K562 (cell line): ENCODE measurements around the gene ST3GAL5. TPM values are rescaled to one million over a fixed set of nuclear protein-coding genes. Genes with fewer than 3 reads are reported as not detected.
A peak's percentile ranks its signal among the peaks of the same experiment; 100 is the strongest.

Experiments used
- BRD9 ChIP-seq: fragments of 450-650 bp; IDR thresholded peaks from 2 replicates; pipeline ENCODE4 v1.6.1; 2018; ENCODE audit warnings: low read depth; ENCODE audit not compliant: partially characterized antibody
- CHD4 ChIP-seq: fragments of 200-600 bp; sonication (generic); IDR thresholded peaks from 3 replicates; pipeline ENCODE4 v1.6.1; 2012; ENCODE audit warnings: low read depth, mild to moderate bottlenecking, mixed read lengths, low read length, inconsistent platforms; ENCODE audit not compliant: insufficient read depth, insufficient replicate concordance, poor library complexity, severe bottlenecking
- FOSL1 ChIP-seq: fragments of 200-800 bp; sonication (Bioruptor generic); conservative IDR thresholded peaks from 2 replicates; pipeline ENCODE4 v1.6.1; 2016; ENCODE audit warnings: missing genetic modification characterization, missing compliant biosample characterization
- HDGF ChIP-seq: fragments of 450-650 bp; IDR thresholded peaks from 2 replicates; pipeline ENCODE4 v1.6.1; 2016
- KDM2B ChIP-seq: fragments of 250-450 bp; sonication (Bioruptor Pico); IDR thresholded peaks from 2 replicates; pipeline ENCODE4 v1.8.0; 2021; ENCODE audit warnings: mild to moderate bottlenecking, moderate library complexity
- MNT ChIP-seq, 2 experiments: fragments of 450-650 bp; conservative IDR thresholded peaks; 2 replicates each; pipeline ENCODE4 v1.6.1; 2017; ENCODE audit warnings: mild to moderate bottlenecking in 2 of 2, moderate library complexity in 2 of 2
- MTA2 ChIP-seq: fragments of 450-650 bp; IDR thresholded peaks from 2 replicates; pipeline ENCODE4 v1.6.1; 2016; ENCODE audit warnings: low read depth
- NCOA4 ChIP-seq: fragments of 450-650 bp; IDR thresholded peaks from 2 replicates; pipeline ENCODE4 v1.6.1; 2018; ENCODE audit warnings: mild to moderate bottlenecking; ENCODE audit not compliant: partially characterized antibody
- NFIX ChIP-seq: fragments of 250-450 bp; sonication (Bioruptor Pico); IDR thresholded peaks from 2 replicates; pipeline ENCODE4 v1.4.0; 2020; ENCODE audit warnings: low read depth, mild to moderate bottlenecking, moderate library complexity
- NR2C1 ChIP-seq, 2 experiments: fragments of 450-650 bp; IDR thresholded peaks; 2 replicates each; pipeline ENCODE4 v1.6.1; 2017; ENCODE audit warnings: mild to moderate bottlenecking in 2 of 2, antibody characterized with exemption in 1 of 2, inconsistent platforms in 1 of 2, missing compliant biosample characterization in 1 of 2, missing genetic modification characterization in 1 of 2
- NR3C1 ChIP-seq: sonication (generic); formaldehyde crosslinking; IDR thresholded peaks from 2 replicates; pipeline ENCODE4 v1.8.1; 2022; ENCODE audit warnings: missing genetic modification reagents
- POLR3A ChIP-seq: IDR thresholded peaks from 2 replicates; pipeline ENCODE4 v1.6.1; 2011; ENCODE audit warnings: borderline replicate concordance, mild to moderate bottlenecking, moderate library complexity; ENCODE audit not compliant: insufficient read length, insufficient read depth; ENCODE audit errors: extremely low read depth
- ZBTB26 ChIP-seq: fragments of 450-650 bp; formaldehyde crosslinking; IDR thresholded peaks from 2 replicates; pipeline ENCODE4 v1.4.0; 2022; ENCODE audit warnings: missing genetic modification characterization
- polyA plus RNA-seq, 8 experiments: library from polyadenylated mRNA; depleted of rRNA in 4 of 8; stranded (reverse) in 5 of 8; unstranded in 3 of 8; fragments of >200 nt; fragmentation: Nextera tagmentation in 2 of 8; fragmentation: Illumina TruSeq in 1 of 8; extraction: Ambion mirVana in 2 of 8; extraction: Trizol in 1 of 8; gene quantifications; 2 replicates each; pipeline versions ENCODE4 v1.2.1 to v1.2.3, GENCODE V29; 2011 to 2014; ENCODE audit warnings: inconsistent platforms in 1 of 8, missing spikeins in 1 of 8
- total RNA-seq, 7 experiments: library from RNA; depleted of rRNA in 6 of 7; stranded (reverse); fragments of >200 nt in 6 of 7; fragmentation: Illumina TruSeq in 2 of 7; extraction: Trizol in 2 of 7; gene quantifications; 2 replicates each; pipeline versions ENCODE4 v1.2.1 to v1.2.3, GENCODE V29; 2011 to 2021; ENCODE audit warnings: low replicate concordance in 1 of 7
- TF ChIP-seq, protein P1 (sequence below): sonication (generic); formaldehyde crosslinking; IDR thresholded peaks from 2 replicates; pipeline ENCODE4 v1.8.0; 2022; ENCODE audit warnings: mild to moderate bottlenecking, missing genetic modification reagents
- TF ChIP-seq, protein P2 (sequence below): fragments of 250-450 bp; sonication (Bioruptor Pico); IDR thresholded peaks from 2 replicates; pipeline ENCODE4 v1.4.0; 2020; ENCODE audit warnings: borderline replicate concordance
- TF ChIP-seq, protein P3 (sequence below): sonication (generic); formaldehyde crosslinking; IDR thresholded peaks from 2 replicates; pipeline ENCODE4 v1.8.1; 2022; ENCODE audit warnings: missing genetic modification reagents
- TF ChIP-seq, protein P4 (sequence below), 3 experiments: fragments of 200-800 bp in 1 of 3; sonication (Bioruptor generic) in 1 of 3; sonication (generic) in 1 of 3; formaldehyde crosslinking in 1 of 3; IDR thresholded peaks; 2 replicates each; pipeline versions ENCODE4 v1.6.1 to v1.8.0; 2016 to 2022; ENCODE audit warnings: mild to moderate bottlenecking in 2 of 3, missing compliant biosample characterization in 2 of 3, missing genetic modification characterization in 2 of 3, missing genetic modification reagents in 1 of 3

ST3GAL5 gene
- total and polyA plus RNA-seq, 9 of the 15 experiments (the other 6 are each of a cell fraction or from before 2014, with no cell fraction given): 1.6 to 10.0 (median 4.2) TPM

- TF ChIP-seq KDM2B (CRISPR knock-in tag) (0 out of 2 replicates have a peak, but pooled peaks have one; percentile 32), POLR3A (no peak), NCOA4 (no peak), NR2C1 (IDR thresholded peaks at IDR 0.05) (no peak), NR2C1 (tag; IDR thresholded peaks at IDR 0.05) (peak; percentile 78), HDGF (no peak), MNT (conservative IDR thresholded peaks at IDR 0.05) (no peak), FOSL1 (tag) (0 out of 2 replicates have a peak, but pooled peaks have one; percentile 23), CHD4 (no peak), ZBTB26 (CRISPR knock-in tag) (peak; percentile 45; the same call in 1 of the 2 replicates), NFIX (CRISPR knock-in tag) (no peak), NR3C1 (CRISPR knock-in tag) (no peak), BRD9 (no peak), MTA2 (peak; percentile 57; the same call in 1 of the 2 replicates)
- TF ChIP-seq, protein P1, sequence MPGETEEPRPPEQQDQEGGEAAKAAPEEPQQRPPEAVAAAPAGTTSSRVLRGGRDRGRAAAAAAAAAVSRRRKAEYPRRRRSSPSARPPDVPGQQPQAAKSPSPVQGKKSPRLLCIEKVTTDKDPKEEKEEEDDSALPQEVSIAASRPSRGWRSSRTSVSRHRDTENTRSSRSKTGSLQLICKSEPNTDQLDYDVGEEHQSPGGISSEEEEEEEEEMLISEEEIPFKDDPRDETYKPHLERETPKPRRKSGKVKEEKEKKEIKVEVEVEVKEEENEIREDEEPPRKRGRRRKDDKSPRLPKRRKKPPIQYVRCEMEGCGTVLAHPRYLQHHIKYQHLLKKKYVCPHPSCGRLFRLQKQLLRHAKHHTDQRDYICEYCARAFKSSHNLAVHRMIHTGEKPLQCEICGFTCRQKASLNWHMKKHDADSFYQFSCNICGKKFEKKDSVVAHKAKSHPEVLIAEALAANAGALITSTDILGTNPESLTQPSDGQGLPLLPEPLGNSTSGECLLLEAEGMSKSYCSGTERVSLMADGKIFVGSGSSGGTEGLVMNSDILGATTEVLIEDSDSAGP: no peak
- TF ChIP-seq, protein P2, sequence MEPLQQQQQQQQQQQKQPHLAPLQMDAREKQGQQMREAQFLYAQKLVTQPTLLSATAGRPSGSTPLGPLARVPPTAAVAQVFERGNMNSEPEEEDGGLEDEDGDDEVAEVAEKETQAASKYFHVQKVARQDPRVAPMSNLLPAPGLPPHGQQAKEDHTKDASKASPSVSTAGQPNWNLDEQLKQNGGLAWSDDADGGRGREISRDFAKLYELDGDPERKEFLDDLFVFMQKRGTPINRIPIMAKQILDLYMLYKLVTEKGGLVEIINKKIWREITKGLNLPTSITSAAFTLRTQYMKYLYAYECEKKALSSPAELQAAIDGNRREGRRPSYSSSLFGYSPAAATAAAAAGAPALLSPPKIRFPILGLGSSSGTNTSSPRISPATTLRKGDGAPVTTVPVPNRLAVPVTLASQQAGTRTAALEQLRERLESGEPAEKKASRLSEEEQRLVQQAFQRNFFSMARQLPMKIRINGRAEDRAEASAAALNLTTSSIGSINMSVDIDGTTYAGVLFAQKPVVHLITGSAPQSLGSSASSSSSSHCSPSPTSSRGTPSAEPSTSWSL: no peak
- TF ChIP-seq, protein P3, sequence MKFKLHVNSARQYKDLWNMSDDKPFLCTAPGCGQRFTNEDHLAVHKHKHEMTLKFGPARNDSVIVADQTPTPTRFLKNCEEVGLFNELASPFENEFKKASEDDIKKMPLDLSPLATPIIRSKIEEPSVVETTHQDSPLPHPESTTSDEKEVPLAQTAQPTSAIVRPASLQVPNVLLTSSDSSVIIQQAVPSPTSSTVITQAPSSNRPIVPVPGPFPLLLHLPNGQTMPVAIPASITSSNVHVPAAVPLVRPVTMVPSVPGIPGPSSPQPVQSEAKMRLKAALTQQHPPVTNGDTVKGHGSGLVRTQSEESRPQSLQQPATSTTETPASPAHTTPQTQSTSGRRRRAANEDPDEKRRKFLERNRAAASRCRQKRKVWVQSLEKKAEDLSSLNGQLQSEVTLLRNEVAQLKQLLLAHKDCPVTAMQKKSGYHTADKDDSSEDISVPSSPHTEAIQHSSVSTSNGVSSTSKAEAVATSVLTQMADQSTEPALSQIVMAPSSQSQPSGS (CRISPR knock-in tag): no peak
- TF ChIP-seq, protein P4, sequence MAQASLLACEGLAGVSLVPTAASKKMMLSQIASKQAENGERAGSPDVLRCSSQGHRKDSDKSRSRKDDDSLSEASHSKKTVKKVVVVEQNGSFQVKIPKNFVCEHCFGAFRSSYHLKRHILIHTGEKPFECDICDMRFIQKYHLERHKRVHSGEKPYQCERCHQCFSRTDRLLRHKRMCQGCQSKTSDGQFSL (CRISPR knock-in tag; IDR thresholded peaks at IDR 0.05): no peak
- TF ChIP-seq, protein P4 (tag; IDR thresholded peaks at IDR 0.05): peak in 1 of 2 experiments; percentile 74; a peak in 1 of 4 replicates
Observed at GRCh38 chr2:85890522-85891176, 1.9 kb upstream of the ST3GAL5 start (continued).
